Parathyroid adenoma (tissue), 2 donors: ENCODE data around the gene C9orf78.

Experiments
- H2AFZ ChIP-seq: fragments of 300-600 bp; sonication (generic); one replicate; pipeline ENCODE4 v1.7.0; 2017; ENCODE audit warnings: antibody characterized with exemption, mild to moderate bottlenecking
- H3K27ac ChIP-seq: fragments of 300-600 bp; sonication (generic); one replicate; pipeline ENCODE4 v1.7.0; 2017
- H3K27me3 ChIP-seq: fragments of 300-600 bp; sonication (generic); one replicate; pipeline ENCODE4 v1.7.0; 2017; ENCODE audit warnings: low read length; ENCODE audit not compliant: control insufficient read depth, insufficient read depth
- H3K36me3 ChIP-seq: fragments of 300-600 bp; sonication (generic); one replicate; pipeline ENCODE4 v1.7.0; 2017; ENCODE audit warnings: low read length; ENCODE audit not compliant: control insufficient read depth, insufficient read depth
- H3K4me1 ChIP-seq: fragments of 300-600 bp; sonication (generic); one replicate; pipeline ENCODE4 v1.7.0; 2017; ENCODE audit warnings: control low read depth
- H3K4me2 ChIP-seq: fragments of 300-600 bp; sonication (generic); one replicate; pipeline ENCODE4 v1.7.0; 2017; ENCODE audit warnings: low read length
- H3K4me3 ChIP-seq: fragments of 300-600 bp; sonication (generic); one replicate; pipeline ENCODE4 v1.7.0; 2017; ENCODE audit warnings: low read depth, low read length
- H3K79me2 ChIP-seq: fragments of 300-600 bp; sonication (generic); one replicate; pipeline ENCODE4 v1.7.0; 2017; ENCODE audit warnings: control low read depth
- H3K9ac ChIP-seq: fragments of 300-600 bp; sonication (generic); one replicate; pipeline ENCODE4 v1.7.0; 2017; ENCODE audit warnings: mild to moderate bottlenecking
- H3K9me3 ChIP-seq: fragments of 300-600 bp; sonication (generic); one replicate; pipeline ENCODE4 v1.7.0; 2017; ENCODE audit warnings: low read length; ENCODE audit not compliant: control insufficient read depth
- CTCF ChIP-seq: fragments of 300-600 bp; sonication (generic); IDR thresholded peaks from one replicate; pipeline ENCODE4 v1.7.0; 2017; ENCODE audit warnings: antibody characterized with exemption, mild to moderate bottlenecking
- donor health status: primary hyperparathyroidism.

C9orf78 gene

GRCh38 chr9:129857207-129857606 is 22.1 kb upstream of the C9orf78 start:
- no peak overlapping the region for H3K9ac ChIP-seq
- H3K4me3 ChIP-seq = no peak overlapping the region
- H3K36me3 ChIP-seq = no peaks in the 10 kb centered on the region
- no peak overlapping the region for H2AFZ ChIP-seq
- H3K79me2 ChIP-seq = no peaks in the 10 kb centered on the region
- H3K9me3 ChIP-seq = no peaks in the 10 kb centered on the region
- no peaks in the 10 kb centered on the region for H3K27me3 ChIP-seq
- H3K27ac ChIP-seq = no peak overlapping the region
- H3K4me1 ChIP-seq = no peaks in the 10 kb centered on the region
- no peak for TF ChIP-seq CTCF
- no peak overlapping the region for H3K4me2 ChIP-seq

GRCh38 chr9:129854588-129855110 is 19.6 kb upstream of the C9orf78 start:
- Histone ChIP-seq H3K4me3 (no peak overlapping the region), H3K27me3 (no peaks in the 10 kb centered on the region), H3K79me2 (no peaks in the 10 kb centered on the region), H3K4me2 (no peak overlapping the region), H3K9ac (no peak overlapping the region), H3K36me3 (no peaks in the 10 kb centered on the region), H2AFZ (no peak overlapping the region), H3K4me1 (no peaks in the 10 kb centered on the region), H3K9me3 (no peaks in the 10 kb centered on the region), H3K27ac (no peak overlapping the region)
- no peak for TF ChIP-seq CTCF

- Histone ChIP-seq H3K27ac (no peak overlapping the region), H3K79me2 (no peaks in the 10 kb centered on the region), H3K36me3 (no peaks in the 10 kb centered on the region), H3K4me3 (no peak overlapping the region), H3K27me3 (no peaks in the 10 kb centered on the region), H3K9me3 (no peaks in the 10 kb centered on the region), H3K9ac (no peak overlapping the region), H3K4me1 (no peaks in the 10 kb centered on the region), H2AFZ (no peak overlapping the region), H3K4me2 (no peak overlapping the region)
- TF ChIP-seq CTCF = no peak
Measured at GRCh38 chr9:129853614-129854013, 18.5 kb upstream of the C9orf78 start.

DNA sequence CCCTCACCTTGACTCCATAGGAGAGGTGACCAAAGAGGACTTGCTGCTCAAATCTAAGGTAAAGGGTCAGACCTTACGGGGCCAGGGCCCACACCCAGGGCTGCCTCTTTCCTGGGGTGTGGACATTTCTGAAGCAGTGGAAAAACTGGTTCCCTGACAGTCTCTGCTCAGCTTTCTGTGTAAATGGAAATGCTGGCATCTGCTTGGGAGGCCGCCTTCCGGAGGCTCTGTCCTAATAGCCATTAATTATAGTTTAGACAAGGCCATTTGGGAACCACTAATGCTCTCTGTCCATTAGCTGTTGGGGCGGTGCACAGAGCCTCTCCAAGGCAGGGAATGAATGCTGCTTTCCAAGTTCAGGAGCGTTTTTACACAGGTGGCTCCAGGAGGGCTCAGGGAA is 17.5 kb upstream of the C9orf78 start:
- Histone ChIP-seq H3K4me2 (no peak overlapping the region), H3K4me1 (no peaks in the 10 kb centered on the region), H3K4me3 (no peak overlapping the region), H3K9me3 (no peaks in the 10 kb centered on the region), H3K9ac (no peak overlapping the region), H3K79me2 (no peaks in the 10 kb centered on the region), H3K36me3 (no peaks in the 10 kb centered on the region), H3K27ac (no peak overlapping the region), H3K27me3 (no peaks in the 10 kb centered on the region), H2AFZ (no peak overlapping the region)
- TF ChIP-seq CTCF = no peak

DNA sequence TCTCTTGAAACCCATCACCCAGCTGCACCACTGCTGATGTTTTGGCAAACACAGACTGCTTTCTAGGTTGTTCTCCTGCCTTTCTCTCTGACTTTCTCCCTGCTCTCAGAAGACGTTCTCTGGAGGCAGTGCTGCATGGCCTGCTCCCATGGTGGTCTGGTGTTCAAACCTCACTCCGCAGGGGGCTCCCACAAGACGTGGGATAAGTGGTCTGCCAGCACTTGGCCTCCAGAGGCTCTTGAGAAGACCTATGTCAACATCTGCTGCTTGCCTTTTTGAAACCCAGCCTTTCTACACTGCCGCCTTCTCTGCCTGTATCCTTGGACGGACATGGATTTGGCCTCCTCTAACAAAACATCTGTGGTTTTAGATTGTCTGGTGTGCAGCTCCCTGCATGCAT is 16.7 kb upstream of the C9orf78 start:
- no peak overlapping the region for H3K4me3 ChIP-seq
- no peak overlapping the region for H3K4me2 ChIP-seq
- H3K36me3 ChIP-seq = no peaks in the 10 kb centered on the region
- H3K79me2 ChIP-seq = no peaks in the 10 kb centered on the region
- TF ChIP-seq CTCF = no peak
- H3K4me1 ChIP-seq = no peaks in the 10 kb centered on the region
- no peaks in the 10 kb centered on the region for H3K9me3 ChIP-seq
- no peaks in the 10 kb centered on the region for H3K27me3 ChIP-seq
- no peak overlapping the region for H2AFZ ChIP-seq
- H3K9ac ChIP-seq = no peak overlapping the region
- no peak overlapping the region for H3K27ac ChIP-seq
